Activated CD4-positive, alpha-beta T cell treated with anti-CD3 and anti-CD28 coated beads, Interleukin-2, amount 10 ng/mL, durations not matched to agents 7 days and 5 days (primary cell): Measurements from ENCODE around the gene SHISA9. TPM values are rescaled to one million over a fixed set of nuclear protein-coding genes. Genes with fewer than 3 reads are reported as not detected.

Experiments used
- CTCF ChIA-PET: fragments of 350-600 bp; sonication (Branson Sonifier 250); formaldehyde crosslinking; loops from one replicate; lab custom pipeline; 2021; ENCODE audit warnings: antibody characterized with exemption; lab: Charles Lee
- POLR2A ChIA-PET: fragments of 350-600 bp; sonication (Branson Sonifier 250); formaldehyde crosslinking; loops from one replicate; lab custom pipeline; 2021; ENCODE audit warnings: antibody characterized with exemption; lab: Charles Lee
- DNase-seq: peaks from one replicate; pipeline ENCODE4 v3.0.0-alpha.2; 2020
- H3K27ac Mint-ChIP-seq: one replicate; pipeline ENCODE4 v1.8.0; 2021; ENCODE audit warnings: mild to moderate bottlenecking, moderate library complexity, mixed read lengths
- H3K27me3 Mint-ChIP-seq: one replicate; pipeline ENCODE4 v1.8.0; 2021; ENCODE audit warnings: mixed read lengths
- H3K36me3 Mint-ChIP-seq: one replicate; pipeline ENCODE4 v1.8.0; 2021; ENCODE audit warnings: low read depth, mixed read lengths
- H3K4me1 Mint-ChIP-seq: one replicate; pipeline ENCODE4 v1.8.0; 2021; ENCODE audit warnings: mixed read lengths
- H3K4me3 Mint-ChIP-seq: one replicate; pipeline ENCODE4 v1.8.0; 2021; ENCODE audit warnings: mild to moderate bottlenecking, moderate library complexity, mixed read lengths
- H3K9me3 Mint-ChIP-seq: one replicate; pipeline ENCODE4 v1.8.0; 2021; ENCODE audit warnings: mixed read lengths
- total RNA-seq, 2 experiments: library from RNA; stranded (reverse); gene quantifications; one replicate each; pipeline ENCODE4 v1.2.3, GENCODE V29; 2021

Gene SHISA9
- total RNA-seq, 2 experiments from 2014 or later = 0.04 TPM; not detected in 1

GRCh38 chr16:13080531-13080930 lies 179.1 kb downstream of the SHISA9 start:
- Mint-ChIP-seq H3K27me3 (no peaks in the 10 kb centered on the region), H3K36me3 (no peaks in the 10 kb centered on the region), H3K27ac (no peak overlapping the region), H3K9me3 (peaks cover 3% of the 10 kb centered on the region), H3K4me1 (no peaks in the 10 kb centered on the region), H3K4me3 (no peak overlapping the region)
- ChIA-PET CTCF (no interaction called here), POLR2A (no interaction called here)
- DNase-seq = no peak

- no peaks in the 10 kb centered on the region for H3K27me3 Mint-ChIP-seq
- no peaks in the 10 kb centered on the region for H3K4me1 Mint-ChIP-seq
- peaks cover 5% of the 10 kb centered on the region for H3K9me3 Mint-ChIP-seq
- no peak overlapping the region for H3K27ac Mint-ChIP-seq
- POLR2A ChIA-PET = no interaction called here
- no peaks in the 10 kb centered on the region for H3K36me3 Mint-ChIP-seq
- no peak overlapping the region for H3K4me3 Mint-ChIP-seq
- no peak for DNase-seq
- CTCF ChIA-PET = no interaction called here
These were observed 180.5 kb downstream of the SHISA9 start for GRCh38 chr16:13081825-13082331.

GRCh38 chr16:13083681-13084080 lies 182.3 kb downstream of the SHISA9 start:
- no peaks in the 10 kb centered on the region for H3K36me3 Mint-ChIP-seq
- no peak overlapping the region for H3K4me3 Mint-ChIP-seq
- ChIA-PET CTCF (no interaction called here), POLR2A (no interaction called here)
- H3K4me1 Mint-ChIP-seq = no peaks in the 10 kb centered on the region
- H3K9me3 Mint-ChIP-seq = peaks cover 5% of the 10 kb centered on the region
- H3K27me3 Mint-ChIP-seq = no peaks in the 10 kb centered on the region
- DNase-seq = no peak
- no peak overlapping the region for H3K27ac Mint-ChIP-seq

- Mint-ChIP-seq H3K27ac (no peak overlapping the region), H3K27me3 (no peaks in the 10 kb centered on the region), H3K9me3 (peaks cover 5% of the 10 kb centered on the region), H3K4me3 (no peak overlapping the region), H3K4me1 (no peaks in the 10 kb centered on the region), H3K36me3 (no peaks in the 10 kb centered on the region)
- ChIA-PET CTCF (no interaction called here), POLR2A (no interaction called here)
- no peak for DNase-seq
These were observed 182.9 kb downstream of the SHISA9 start for GRCh38 chr16:13084331-13084730.

- H3K27ac Mint-ChIP-seq = no peak overlapping the region
- peaks cover 6% of the 10 kb centered on the region for H3K9me3 Mint-ChIP-seq
- ChIA-PET CTCF (no interaction called here), POLR2A (no interaction called here)
- no peaks in the 10 kb centered on the region for H3K27me3 Mint-ChIP-seq
- DNase-seq = no peak
- no peaks in the 10 kb centered on the region for H3K4me1 Mint-ChIP-seq
- no peaks in the 10 kb centered on the region for H3K36me3 Mint-ChIP-seq
- H3K4me3 Mint-ChIP-seq = no peak overlapping the region
These were observed 192.3 kb downstream of the SHISA9 start for GRCh38 chr16:13093661-13094060.

GRCh38 chr16:13095061-13095460 lies 193.7 kb downstream of the SHISA9 start:
- Mint-ChIP-seq H3K36me3 (no peaks in the 10 kb centered on the region), H3K27me3 (no peaks in the 10 kb centered on the region), H3K4me3 (no peak overlapping the region), H3K9me3 (peaks cover 6% of the 10 kb centered on the region), H3K4me1 (no peaks in the 10 kb centered on the region), H3K27ac (no peak overlapping the region)
- POLR2A ChIA-PET = interaction anchor here (0.6 kb wide), 1 partner anchor 542 kb away, joined by 4 read pairs; no protein-coding TSS in a partner anchor
- no peak for DNase-seq
- CTCF ChIA-PET = no interaction called here

- no peaks in the 10 kb centered on the region for H3K27me3 Mint-ChIP-seq
- no peaks in the 10 kb centered on the region for H3K9me3 Mint-ChIP-seq
- ChIA-PET CTCF (no interaction called here), POLR2A (no interaction called here)
- no peaks in the 10 kb centered on the region for H3K4me1 Mint-ChIP-seq
- no peak overlapping the region for H3K27ac Mint-ChIP-seq
- DNase-seq = no peak
- no peaks in the 10 kb centered on the region for H3K36me3 Mint-ChIP-seq
- H3K4me3 Mint-ChIP-seq = no peak overlapping the region
These were observed 197.1 kb downstream of the SHISA9 start for GRCh38 chr16:13098536-13098935.

- DNase-seq = no peak
- POLR2A ChIA-PET = no interaction called here
- CTCF ChIA-PET = no interaction called here
- H3K9me3 Mint-ChIP-seq = no peaks in the 10 kb centered on the region
- H3K36me3 Mint-ChIP-seq = no peaks in the 10 kb centered on the region
- H3K4me1 Mint-ChIP-seq = no peaks in the 10 kb centered on the region
- H3K27me3 Mint-ChIP-seq = no peaks in the 10 kb centered on the region
- no peak overlapping the region for H3K4me3 Mint-ChIP-seq
- no peak overlapping the region for H3K27ac Mint-ChIP-seq
These were observed 198.4 kb downstream of the SHISA9 start for GRCh38 chr16:13099822-13100221.

GRCh38 chr16:13100970-13101369 lies 199.6 kb downstream of the SHISA9 start:
- ChIA-PET POLR2A (no interaction called here), CTCF (no interaction called here)
- Mint-ChIP-seq H3K36me3 (no peaks in the 10 kb centered on the region), H3K4me3 (no peak overlapping the region), H3K27me3 (no peaks in the 10 kb centered on the region), H3K9me3 (no peaks in the 10 kb centered on the region), H3K4me1 (no peaks in the 10 kb centered on the region), H3K27ac (no peak overlapping the region)
- no peak for DNase-seq

- peaks cover 3% of the 10 kb centered on the region for H3K9me3 Mint-ChIP-seq
- CTCF ChIA-PET = no interaction called here
- H3K4me1 Mint-ChIP-seq = no peaks in the 10 kb centered on the region
- DNase-seq = no peak
- POLR2A ChIA-PET = no interaction called here
- H3K27me3 Mint-ChIP-seq = no peaks in the 10 kb centered on the region
- no peak overlapping the region for H3K27ac Mint-ChIP-seq
- H3K4me3 Mint-ChIP-seq = no peak overlapping the region
- no peaks in the 10 kb centered on the region for H3K36me3 Mint-ChIP-seq
These were observed 200.4 kb downstream of the SHISA9 start for GRCh38 chr16:13101828-13102227.

GRCh38 chr16:13102401-13102800 lies 201.0 kb downstream of the SHISA9 start:
- H3K27ac Mint-ChIP-seq = no peak overlapping the region
- peaks cover 5% of the 10 kb centered on the region for H3K9me3 Mint-ChIP-seq
- CTCF ChIA-PET = no interaction called here
- no peaks in the 10 kb centered on the region for H3K4me1 Mint-ChIP-seq
- POLR2A ChIA-PET = no interaction called here
- H3K4me3 Mint-ChIP-seq = no peak overlapping the region
- no peaks in the 10 kb centered on the region for H3K27me3 Mint-ChIP-seq
- DNase-seq = no peak
- H3K36me3 Mint-ChIP-seq = no peaks in the 10 kb centered on the region

GRCh38 chr16:13103831-13104530 lies 202.6 kb downstream of the SHISA9 start:
- Mint-ChIP-seq H3K27ac (no peak overlapping the region), H3K9me3 (peaks cover 6% of the 10 kb centered on the region), H3K4me3 (no peak overlapping the region), H3K4me1 (no peaks in the 10 kb centered on the region), H3K27me3 (no peaks in the 10 kb centered on the region), H3K36me3 (no peaks in the 10 kb centered on the region)
- POLR2A ChIA-PET = no interaction called here
- CTCF ChIA-PET = no interaction called here
- no peak for DNase-seq

GRCh38 chr16:13104772-13105171 lies 203.4 kb downstream of the SHISA9 start:
- CTCF ChIA-PET = no interaction called here
- Mint-ChIP-seq H3K36me3 (no peaks in the 10 kb centered on the region), H3K9me3 (peaks cover 6% of the 10 kb centered on the region), H3K27ac (no peak overlapping the region), H3K4me3 (no peak overlapping the region), H3K27me3 (no peaks in the 10 kb centered on the region), H3K4me1 (no peaks in the 10 kb centered on the region)
- POLR2A ChIA-PET = no interaction called here
- DNase-seq = no peak

- DNase-seq = no peak
- ChIA-PET POLR2A (no interaction called here), CTCF (no interaction called here)
- H3K27ac Mint-ChIP-seq = no peak overlapping the region
- no peaks in the 10 kb centered on the region for H3K36me3 Mint-ChIP-seq
- H3K4me1 Mint-ChIP-seq = no peaks in the 10 kb centered on the region
- no peaks in the 10 kb centered on the region for H3K27me3 Mint-ChIP-seq
- peaks cover 6% of the 10 kb centered on the region for H3K9me3 Mint-ChIP-seq
- H3K4me3 Mint-ChIP-seq = no peak overlapping the region
These were observed 204.0 kb downstream of the SHISA9 start for GRCh38 chr16:13105427-13105826.
